ENCODE data around the gene ARID4B. TPM values are rescaled to one million over a fixed set of nuclear protein-coding genes. Genes with fewer than 3 reads are reported as not detected.

The ARID4B gene
- total and polyA plus RNA-seq, 2 of the 13 experiments (the other 11 are each of a cell fraction or from before 2014, with no cell fraction given): 9.7 to 24.6 TPM

DNA sequence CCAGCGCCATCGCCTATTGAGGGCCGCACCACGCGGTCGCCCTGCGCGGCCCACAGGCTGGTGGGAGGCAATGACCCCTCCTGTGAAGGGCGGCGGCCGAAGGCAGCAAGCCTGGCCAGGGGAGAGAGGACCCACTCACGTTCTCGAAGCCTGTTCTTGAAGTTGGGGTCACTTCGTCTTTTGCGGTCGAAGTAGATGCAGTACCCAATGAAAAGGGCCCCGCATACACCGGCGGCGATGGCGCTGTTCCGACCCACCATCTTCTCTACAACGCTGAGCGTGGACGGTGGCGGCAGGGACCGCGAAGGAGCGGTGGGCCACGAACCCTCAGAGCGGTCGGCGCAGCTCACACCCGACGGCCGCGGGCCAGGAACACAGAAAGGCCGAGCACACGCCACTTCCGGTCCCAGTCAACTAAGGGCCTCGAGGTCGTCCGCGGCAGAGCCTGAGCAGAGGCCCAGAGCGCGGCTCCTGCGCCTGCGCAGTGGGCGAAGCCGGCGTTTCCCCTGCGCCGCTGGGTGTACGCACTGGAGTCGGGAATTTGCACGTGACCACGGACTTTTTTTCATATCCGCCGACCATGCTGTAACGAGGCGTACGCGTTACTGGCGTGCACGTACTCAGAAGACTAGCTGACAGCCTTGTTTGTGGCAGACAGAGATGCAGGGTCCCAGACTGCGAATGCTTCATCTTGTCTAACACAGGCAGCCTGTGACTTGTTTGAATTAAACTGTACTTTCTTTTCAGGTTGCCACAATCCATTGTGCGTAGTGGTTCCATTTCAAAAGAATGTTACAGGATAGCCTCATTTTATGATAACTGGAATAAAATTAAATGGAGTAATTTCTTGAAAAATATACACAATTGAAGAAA lies 199.3 kb downstream of the ARID4B start, which contains the start of gene TOMM20 (continued):
- no peak for TF ChIP-seq ZNF333 (CRISPR knock-in tag; IDR thresholded peaks at IDR 0.05; ENCODE audit: borderline replicate concordance)
- peak; percentile 91; the same call in 1 of the 2 replicates for TF ChIP-seq ZNF256 (CRISPR knock-in tag; conservative IDR thresholded peaks at IDR 0.05)
- no peak for TF ChIP-seq FOXP1 (IDR thresholded peaks at IDR 0.05)
- no peak; the same call in 1 of the 2 replicates for TF ChIP-seq FOXP1 (CRISPR knock-in tag; IDR thresholded peaks at IDR 0.05)
- TF ChIP-seq, protein P1, sequence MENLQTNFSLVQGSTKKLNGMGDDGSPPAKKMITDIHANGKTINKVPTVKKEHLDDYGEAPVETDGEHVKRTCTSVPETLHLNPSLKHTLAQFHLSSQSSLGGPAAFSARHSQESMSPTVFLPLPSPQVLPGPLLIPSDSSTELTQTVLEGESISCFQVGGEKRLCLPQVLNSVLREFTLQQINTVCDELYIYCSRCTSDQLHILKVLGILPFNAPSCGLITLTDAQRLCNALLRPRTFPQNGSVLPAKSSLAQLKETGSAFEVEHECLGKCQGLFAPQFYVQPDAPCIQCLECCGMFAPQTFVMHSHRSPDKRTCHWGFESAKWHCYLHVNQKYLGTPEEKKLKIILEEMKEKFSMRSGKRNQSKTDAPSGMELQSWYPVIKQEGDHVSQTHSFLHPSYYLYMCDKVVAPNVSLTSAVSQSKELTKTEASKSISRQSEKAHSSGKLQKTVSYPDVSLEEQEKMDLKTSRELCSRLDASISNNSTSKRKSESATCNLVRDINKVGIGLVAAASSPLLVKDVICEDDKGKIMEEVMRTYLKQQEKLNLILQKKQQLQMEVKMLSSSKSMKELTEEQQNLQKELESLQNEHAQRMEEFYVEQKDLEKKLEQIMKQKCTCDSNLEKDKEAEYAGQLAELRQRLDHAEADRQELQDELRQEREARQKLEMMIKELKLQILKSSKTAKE (CRISPR knock-in tag; IDR thresholded peaks at IDR 0.05; ENCODE audit: borderline replicate concordance): peak; percentile 58; the same call in 1 of the 2 replicates
- TF ChIP-seq, protein P2, sequence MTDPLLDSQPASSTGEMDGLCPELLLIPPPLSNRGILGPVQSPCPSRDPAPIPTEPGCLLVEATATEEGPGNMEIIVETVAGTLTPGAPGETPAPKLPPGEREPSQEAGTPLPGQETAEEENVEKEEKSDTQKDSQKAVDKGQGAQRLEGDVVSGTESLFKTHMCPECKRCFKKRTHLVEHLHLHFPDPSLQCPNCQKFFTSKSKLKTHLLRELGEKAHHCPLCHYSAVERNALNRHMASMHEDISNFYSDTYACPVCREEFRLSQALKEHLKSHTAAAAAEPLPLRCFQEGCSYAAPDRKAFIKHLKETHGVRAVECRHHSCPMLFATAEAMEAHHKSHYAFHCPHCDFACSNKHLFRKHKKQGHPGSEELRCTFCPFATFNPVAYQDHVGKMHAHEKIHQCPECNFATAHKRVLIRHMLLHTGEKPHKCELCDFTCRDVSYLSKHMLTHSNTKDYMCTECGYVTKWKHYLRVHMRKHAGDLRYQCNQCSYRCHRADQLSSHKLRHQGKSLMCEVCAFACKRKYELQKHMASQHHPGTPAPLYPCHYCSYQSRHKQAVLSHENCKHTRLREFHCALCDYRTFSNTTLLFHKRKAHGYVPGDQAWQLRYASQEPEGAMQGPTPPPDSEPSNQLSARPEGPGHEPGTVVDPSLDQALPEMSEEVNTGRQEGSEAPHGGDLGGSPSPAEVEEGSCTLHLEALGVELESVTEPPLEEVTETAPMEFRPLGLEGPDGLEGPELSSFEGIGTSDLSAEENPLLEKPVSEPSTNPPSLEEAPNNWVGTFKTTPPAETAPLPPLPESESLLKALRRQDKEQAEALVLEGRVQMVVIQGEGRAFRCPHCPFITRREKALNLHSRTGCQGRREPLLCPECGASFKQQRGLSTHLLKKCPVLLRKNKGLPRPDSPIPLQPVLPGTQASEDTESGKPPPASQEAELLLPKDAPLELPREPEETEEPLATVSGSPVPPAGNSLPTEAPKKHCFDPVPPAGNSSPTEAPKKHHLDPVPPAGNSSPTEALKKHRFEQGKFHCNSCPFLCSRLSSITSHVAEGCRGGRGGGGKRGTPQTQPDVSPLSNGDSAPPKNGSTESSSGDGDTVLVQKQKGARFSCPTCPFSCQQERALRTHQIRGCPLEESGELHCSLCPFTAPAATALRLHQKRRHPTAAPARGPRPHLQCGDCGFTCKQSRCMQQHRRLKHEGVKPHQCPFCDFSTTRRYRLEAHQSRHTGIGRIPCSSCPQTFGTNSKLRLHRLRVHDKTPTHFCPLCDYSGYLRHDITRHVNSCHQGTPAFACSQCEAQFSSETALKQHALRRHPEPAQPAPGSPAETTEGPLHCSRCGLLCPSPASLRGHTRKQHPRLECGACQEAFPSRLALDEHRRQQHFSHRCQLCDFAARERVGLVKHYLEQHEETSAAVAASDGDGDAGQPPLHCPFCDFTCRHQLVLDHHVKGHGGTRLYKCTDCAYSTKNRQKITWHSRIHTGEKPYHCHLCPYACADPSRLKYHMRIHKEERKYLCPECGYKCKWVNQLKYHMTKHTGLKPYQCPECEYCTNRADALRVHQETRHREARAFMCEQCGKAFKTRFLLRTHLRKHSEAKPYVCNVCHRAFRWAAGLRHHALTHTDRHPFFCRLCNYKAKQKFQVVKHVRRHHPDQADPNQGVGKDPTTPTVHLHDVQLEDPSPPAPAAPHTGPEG (CRISPR knock-in tag; IDR thresholded peaks at IDR 0.05): peak; percentile 72; the same call in 1 of the 2 replicates
- TF ChIP-seq FOXM1 (CRISPR knock-in tag; IDR thresholded peaks at IDR 0.05): no peak
- peak; percentile 81 for TF ChIP-seq ZC3H13 (CRISPR knock-in tag; IDR thresholded peaks at IDR 0.05)
- no peak; the same call in 1 of the 2 replicates for TF ChIP-seq SP2 (CRISPR knock-in tag; IDR thresholded peaks at IDR 0.05)
- TF ChIP-seq ZNF652 (CRISPR knock-in tag; IDR thresholded peaks at IDR 0.05; ENCODE audit: borderline replicate concordance, low read depth): no peak; the same call in 1 of the 2 replicates
- TF ChIP-seq SMARCE1 (IDR thresholded peaks at IDR 0.05; ENCODE audit: borderline replicate concordance): no peak
- no peak for TF ChIP-seq ATF7 (IDR thresholded peaks at IDR 0.05)
- TF ChIP-seq ATF7 (CRISPR knock-in tag; IDR thresholded peaks at IDR 0.05): no peak
- TF ChIP-seq MIXL1 (CRISPR knock-in tag; IDR thresholded peaks at IDR 0.05): peak; percentile 85; the same call in 1 of the 2 replicates
- peak; percentile 31; the same call in 1 of the 2 replicates for TF ChIP-seq AHR (CRISPR knock-in tag; IDR thresholded peaks at IDR 0.05)
- TF ChIP-seq HHEX (CRISPR knock-in tag; IDR thresholded peaks at IDR 0.05): no peak
- TF ChIP-seq ZNF367 (CRISPR knock-in tag; IDR thresholded peaks at IDR 0.05; ENCODE audit: borderline replicate concordance): no peak; the same call in 1 of the 2 replicates
- 0 out of 2 replicates have a peak, but pooled peaks have one; percentile 11 for TF ChIP-seq RAD21 (CRISPR knock-in tag; IDR thresholded peaks at IDR 0.05)
- peak; percentile 77 for TF ChIP-seq IRF2 (CRISPR knock-in tag; IDR thresholded peaks at IDR 0.05)
- TF ChIP-seq, protein P3, sequence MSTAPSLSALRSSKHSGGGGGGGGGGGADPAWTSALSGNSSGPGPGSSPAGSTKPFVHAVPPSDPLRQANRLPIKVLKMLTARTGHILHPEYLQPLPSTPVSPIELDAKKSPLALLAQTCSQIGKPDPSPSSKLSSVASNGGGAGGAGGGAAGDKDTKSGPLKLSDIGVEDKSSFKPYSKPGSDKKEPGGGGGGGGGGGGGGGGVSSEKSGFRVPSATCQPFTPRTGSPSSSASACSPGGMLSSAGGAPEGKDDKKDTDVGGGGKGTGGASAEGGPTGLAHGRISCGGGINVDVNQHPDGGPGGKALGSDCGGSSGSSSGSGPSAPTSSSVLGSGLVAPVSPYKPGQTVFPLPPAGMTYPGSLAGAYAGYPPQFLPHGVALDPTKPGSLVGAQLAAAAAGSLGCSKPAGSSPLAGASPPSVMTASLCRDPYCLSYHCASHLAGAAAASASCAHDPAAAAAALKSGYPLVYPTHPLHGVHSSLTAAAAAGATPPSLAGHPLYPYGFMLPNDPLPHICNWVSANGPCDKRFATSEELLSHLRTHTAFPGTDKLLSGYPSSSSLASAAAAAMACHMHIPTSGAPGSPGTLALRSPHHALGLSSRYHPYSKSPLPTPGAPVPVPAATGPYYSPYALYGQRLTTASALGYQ (CRISPR knock-in tag; IDR thresholded peaks at IDR 0.05): peak; percentile 70; the same call in 1 of the 2 replicates
- no peak for TF ChIP-seq ZNF207 (IDR thresholded peaks at IDR 0.05; ENCODE audit: borderline replicate concordance)
- TF ChIP-seq NFKBIZ (CRISPR knock-in tag; IDR thresholded peaks at IDR 0.05): no peak

All from HepG2 (cell line).